ENCODE data around the gene ACVR1C.

Gene ACVR1C

DNA sequence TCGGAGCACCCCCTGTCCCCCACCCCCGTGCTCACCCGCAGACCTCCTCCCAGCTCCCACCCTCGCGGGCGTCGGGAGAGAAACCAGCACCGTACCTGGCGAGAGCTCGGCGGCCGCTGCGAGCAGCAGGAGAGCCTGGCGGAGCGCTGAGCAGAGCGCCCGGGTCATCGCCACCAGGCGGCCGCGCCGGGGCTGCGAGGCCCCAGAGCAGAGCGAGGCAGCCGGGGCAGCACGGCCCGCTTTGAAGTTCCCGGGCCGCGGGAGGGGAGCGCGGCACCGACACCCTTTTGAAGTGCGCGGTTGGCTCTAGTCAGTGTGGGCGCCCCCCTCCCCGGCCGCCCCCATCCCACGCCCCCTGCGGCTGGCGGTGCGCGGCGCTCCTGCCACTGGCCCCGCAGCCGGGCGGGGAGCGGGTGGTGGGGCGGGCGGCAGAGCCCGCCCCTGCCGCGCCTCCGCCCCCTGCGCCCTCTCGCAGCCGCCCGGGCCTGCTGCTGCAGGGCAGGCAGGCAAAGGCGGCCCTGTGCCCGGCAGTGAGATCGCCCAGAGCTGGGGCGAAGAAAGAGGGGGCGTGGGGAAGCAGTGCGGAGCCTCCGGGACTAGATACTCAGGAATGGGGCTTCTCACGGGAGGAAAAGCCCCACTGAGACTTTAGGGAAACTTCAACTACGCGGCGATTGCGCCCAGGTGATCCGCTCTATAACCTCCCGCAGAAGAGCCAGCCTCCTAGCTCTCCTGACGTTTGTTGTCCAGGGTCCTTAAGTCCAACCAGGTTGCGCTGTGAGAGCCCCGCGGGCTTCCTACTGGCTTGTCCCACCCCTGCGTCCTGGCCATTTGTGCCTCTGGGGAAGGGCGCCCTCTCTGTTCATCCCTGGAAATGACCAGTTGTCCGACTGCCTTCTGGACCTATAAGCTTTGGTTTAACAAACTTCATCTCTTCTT lies at the start of gene ACVR1C:
Gene ACVR1C (minus strand): TSS at position 388 of the 939 bp plus-strand sequence. CDS start 220 bp downstream, at position 168.
- DNase-seq = peak; percentile 64

DNA sequence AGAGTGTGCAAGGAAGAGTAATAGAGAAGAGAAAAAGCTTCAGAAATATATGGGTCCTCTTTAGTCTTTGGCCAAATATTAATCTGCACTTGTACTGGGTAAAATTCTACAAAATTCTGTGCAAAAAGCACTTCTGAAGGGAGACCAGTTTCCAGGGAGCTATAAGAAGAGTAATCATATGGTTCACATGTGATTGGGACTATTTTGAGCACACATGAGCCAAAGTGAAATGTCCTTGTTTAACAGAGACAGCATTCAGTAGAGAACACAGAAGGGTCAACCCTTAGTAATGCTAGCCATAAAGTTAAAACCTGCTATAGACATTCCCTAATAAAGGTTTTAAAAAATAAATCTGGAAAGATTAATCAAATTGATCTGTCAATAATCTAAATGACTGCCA lies 49.3 kb upstream of the ACVR1C start:
- DNase-seq = no peak

DNA sequence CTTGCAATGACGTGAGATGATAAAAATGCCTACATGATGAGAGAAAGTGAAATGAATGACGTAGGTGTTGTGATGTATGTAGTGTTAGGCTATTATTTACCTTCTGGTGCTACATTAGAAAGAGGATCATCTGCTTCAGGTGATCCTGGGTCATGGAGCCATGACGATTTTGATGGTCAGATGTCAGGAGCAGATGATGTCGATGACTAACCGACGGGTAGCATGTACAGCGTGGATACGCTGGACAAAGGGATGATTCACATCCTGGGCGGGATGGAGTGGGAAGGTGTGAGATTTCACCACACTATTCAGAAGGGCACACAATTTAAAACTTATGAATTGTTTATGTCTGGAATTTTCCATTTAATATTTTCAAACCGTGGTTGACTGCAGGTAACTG lies 43.5 kb upstream of the ACVR1C start:
- DNase-seq = no peak

DNA sequence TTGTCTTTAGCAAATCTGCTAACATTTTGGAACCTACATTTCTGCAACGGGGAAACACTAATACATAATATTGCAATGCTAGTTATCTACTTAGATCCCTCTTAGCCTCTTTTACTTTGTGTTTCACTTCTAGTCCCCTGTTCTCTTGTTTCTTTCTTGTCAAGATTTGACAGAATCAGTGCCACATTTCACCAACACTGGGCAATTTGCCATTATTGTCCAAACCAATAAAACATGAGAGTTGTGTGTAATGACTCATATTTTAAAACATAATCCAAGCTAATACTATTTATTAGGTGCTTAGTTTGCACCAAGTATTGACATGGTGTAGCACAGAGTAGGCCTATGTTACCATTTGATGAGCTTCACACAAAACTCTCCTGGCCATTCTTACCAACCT lies 33.7 kb upstream of the ACVR1C start:
- no peak for DNase-seq

DNA sequence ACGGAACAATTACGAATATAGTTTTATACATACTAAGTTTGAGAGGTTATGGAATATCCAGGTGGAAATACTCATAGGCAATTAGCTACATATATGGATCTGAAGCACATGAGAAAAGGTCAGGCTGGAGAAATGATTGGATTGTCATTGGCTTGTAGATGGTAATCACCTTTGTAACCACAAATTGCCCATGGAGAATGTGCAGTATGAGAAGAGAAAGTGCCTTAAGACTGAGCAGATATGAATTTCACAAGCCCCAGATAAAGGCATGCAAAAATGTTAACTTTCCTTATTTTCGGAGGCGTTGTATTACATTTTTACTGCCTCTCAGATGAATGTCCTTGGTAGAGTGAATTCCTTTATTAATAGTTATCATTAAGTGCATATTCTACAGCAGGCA lies 33.1 kb upstream of the ACVR1C start:
- DNase-seq = no peak

DNA sequence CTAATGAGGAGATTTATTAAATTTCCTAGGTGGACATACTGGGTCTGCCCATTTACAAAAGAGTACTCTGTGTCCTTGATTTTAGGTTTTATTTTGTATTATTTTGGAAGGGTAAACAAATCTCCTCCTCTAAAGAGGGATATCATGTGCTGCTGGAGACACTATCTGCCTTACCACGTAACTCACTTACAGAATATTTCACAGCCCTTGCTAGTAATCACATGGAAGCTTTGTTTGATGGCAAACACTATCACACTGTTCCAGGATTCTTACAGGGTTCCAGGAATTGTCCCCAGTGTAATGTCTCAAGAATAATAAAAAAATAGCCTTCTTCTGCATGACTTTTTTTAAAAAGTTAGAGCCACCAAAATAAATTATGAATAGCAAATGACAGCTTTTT lies 29.2 kb upstream of the ACVR1C start:
- DNase-seq = no peak

DNA sequence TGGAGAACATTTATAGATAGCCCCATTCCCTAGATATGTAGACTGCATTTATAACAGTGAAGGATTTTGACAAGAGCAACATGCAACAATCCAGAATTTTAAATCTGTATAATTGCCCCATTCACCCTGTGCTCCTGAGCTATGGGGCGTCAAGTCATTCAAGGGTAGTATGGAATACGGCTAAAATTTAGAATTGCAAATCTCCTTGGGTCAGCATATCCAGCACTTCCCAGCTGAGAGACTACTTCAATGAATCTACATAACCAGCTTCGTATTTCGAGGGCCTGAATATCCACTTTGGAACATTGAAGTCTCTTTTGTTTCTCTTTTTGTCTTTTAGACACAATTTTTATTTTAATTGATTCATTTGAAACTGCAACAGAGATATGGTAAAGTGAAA lies 28.4 kb upstream of the ACVR1C start:
- no peak for DNase-seq

DNA sequence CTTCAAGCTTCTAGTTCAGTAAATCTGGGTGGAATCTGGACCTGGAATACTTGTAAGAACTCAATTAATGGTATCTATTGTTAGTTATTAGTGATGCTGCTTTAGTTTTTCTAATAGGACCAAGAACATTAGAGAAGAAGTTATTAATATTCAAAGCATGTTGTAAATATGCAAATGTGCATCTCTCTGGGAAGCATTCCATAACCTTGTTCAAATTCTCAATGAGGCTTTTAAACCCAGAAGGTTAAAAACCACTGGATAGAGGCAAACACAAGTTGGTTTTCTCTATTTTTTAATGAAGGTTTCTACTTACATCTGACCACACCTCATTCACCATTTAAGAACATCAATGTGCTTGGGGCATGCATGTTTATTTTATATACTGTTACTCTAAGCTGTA lies 16.1 kb upstream of the ACVR1C start:
- DNase-seq = no peak

DNA sequence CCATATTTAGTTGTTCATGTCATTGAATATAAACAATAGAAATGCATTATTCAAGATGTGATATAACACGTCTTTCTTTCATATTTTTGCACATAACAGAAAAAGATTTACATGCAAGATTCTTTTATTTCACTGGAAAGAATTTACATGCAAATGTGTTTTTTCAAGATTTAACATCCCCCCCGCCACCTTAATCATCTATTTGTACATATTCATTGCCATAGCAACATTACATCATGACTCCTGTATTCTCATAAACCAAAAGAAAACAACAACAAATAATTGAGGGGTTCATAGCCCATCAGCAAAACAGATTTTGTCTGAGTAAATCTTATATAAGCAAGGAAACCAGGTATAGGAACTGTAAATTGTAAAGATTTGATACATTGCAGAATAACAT lies 3.2 kb upstream of the ACVR1C start:
- no peak for DNase-seq

DNA sequence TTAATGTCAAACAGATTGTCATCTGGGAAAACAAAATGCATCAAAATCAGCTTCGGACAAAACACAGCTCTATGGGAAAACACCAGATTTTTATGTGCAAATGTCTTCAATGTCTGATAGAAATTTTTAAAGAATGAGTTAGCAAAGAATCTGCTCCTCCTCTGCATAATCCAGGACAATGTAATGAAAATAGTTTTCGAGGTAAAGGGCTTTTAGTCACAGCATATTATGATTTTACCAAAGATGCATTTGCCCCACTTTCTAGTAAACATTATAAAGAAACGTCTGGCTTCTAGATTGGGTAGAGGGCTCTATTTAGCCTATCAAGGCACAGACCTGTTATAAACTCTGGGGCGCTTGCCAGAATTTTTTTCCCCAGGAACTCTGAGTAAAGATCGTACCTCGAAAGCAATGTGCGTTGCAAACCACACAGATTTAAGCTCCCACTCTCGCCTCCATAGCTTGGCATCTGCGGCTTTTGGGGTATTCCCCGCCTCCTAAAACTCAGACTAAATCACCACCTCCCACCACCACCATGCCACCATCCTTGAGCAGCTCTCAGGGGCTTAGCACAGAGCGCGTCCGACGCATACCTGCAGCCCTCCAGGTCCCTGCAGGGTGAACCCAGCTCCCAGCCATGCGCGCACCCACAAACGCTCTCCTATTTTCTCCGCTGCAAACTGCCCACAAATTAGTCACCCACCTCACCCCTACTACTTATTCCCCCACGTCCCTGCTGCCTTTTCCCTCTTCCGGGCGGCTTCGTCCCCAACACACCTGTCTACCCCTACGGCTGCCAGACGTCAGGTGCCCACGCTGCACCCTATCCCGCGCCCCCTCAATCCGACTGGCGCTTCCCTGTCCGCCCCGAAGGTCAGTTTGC lies 829 bp downstream of the ACVR1C start:
- peak; percentile 50 for DNase-seq

DNA sequence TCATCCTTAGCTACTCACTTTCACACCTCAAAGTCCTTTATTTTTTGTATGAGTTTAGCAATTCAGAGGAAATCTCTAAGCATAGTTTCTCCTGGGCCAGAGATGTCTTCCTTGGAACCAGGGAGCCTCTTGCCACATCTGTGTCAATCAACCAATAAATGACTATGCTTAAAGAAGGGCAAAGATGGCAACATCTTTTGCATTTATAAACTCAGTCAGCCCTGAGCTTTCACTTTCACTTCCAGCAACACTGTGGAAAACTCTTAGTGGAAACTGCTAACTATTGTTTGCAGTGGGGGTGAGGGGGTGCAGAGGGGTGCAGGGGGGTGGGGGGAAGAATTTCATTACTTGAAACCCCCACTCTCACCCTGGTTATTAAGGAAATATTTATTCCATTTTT lies 3.4 kb downstream of the ACVR1C start:
- DNase-seq = no peak

DNA sequence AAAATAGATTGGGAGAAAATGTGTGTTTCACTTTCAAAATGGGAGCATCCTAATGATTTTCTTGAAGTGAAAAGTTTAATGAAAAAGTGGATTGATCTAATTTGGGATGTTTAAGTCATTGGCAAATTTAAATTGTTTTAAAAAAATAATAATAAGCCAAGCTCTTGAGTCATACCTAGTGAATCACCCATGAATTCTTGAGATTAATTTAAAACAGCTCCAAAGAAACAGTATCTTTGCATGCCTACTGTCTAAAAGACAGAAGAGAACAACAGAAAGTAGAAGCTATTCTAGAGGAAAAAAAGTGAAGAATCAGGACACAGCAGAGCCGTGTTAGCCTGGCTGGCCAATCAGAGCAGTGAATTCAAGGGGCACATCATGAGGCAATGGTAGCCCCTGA lies 7.7 kb downstream of the ACVR1C start:
- no peak for DNase-seq

DNA sequence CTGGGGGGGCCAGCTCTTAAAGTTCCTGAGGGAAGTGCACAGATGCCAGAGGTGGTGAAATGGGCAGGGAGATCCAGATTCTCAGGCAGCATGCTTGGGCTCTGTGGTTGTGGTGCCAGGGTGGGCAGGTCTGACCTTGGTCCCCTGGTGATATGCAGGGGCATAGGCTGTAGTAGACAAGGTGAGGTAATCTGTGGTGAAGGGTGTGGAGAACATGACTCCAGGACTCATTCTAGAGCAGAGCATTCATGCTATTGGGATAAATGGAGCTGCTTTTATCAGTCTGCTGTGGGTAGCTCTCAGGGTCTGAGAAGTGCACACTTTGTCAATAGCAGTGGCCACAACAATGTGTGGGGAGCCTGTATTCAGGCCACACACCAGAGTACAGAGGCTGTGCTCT lies 16.9 kb downstream of the ACVR1C start:
- no peak for DNase-seq

DNA sequence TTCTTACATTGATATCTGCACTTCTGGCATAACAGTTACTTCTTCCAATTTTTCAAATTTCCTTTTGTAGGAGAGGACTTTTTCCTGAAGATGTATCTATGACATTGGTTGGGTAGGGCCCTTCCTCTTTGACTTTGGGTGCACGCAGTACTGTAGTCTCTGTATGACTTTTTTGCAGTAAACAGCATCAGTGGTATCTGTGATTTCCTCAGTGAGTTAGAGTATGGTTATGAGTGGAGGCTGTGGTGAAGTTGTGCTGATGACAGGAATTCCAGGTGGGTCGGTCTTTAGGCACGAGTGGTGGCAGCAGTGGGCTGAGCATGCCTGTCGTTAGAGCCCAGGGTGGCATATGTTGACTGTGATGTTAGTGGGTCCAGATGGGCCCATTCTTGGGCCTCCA lies 17.6 kb downstream of the ACVR1C start:
- DNase-seq = no peak

DNA sequence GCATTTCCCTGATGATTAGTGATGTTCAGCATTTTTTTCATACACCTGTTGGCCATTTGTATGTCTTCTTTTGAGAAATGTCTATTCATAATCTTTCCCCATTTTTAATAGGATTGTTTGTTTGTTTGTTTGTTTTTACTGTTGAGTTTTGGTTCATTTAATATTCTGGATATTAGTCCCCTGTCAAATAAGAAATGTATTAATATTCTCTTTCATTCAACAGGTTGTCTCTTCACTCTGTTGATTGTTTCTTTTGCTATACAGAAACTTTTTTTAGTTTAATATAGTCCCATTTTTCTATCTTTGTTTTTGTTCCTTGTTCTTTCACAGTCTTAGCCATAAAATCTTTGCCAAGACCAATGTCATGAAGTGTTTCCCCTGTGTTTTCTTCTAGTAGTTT lies 22.1 kb downstream of the ACVR1C start:
- no peak for DNase-seq

DNA sequence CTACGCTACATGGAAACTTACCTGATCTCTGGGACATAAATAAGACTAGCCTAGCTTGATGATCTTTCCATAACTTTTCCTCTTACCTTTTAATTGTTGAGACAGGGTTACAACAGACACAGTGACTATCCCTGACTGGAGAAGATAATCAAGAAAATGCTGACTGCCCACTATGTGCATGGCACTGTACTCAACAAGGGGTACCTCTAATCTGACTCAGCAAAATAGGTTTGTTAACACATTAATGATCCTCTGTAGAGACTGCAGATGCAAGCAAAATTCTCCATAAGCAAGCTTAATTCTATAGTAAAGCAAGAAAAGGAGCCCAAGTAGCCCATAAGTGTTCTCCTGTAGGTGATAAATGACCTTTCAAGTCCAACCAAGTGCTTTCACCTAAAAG lies 25.5 kb downstream of the ACVR1C start:
- no peak for DNase-seq

DNA sequence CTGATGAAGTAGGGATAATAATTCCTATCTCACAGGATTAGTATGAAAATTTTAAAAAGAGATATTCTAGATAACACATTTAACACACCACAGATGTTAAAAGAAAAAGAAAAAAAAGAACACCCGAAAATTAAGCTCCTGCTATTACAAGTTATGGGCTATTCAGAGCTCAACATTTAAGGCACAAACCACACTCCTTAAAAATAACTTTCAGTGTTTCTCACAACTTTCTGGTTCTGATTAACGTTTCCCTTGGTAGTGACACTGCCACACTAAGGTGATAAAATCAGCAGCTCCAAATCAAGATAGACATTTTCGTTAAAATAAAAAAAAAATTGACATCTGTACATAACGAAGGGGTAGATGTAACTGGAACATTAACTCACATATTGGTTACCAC lies 26.9 kb downstream of the ACVR1C start:
- no peak for DNase-seq

DNA sequence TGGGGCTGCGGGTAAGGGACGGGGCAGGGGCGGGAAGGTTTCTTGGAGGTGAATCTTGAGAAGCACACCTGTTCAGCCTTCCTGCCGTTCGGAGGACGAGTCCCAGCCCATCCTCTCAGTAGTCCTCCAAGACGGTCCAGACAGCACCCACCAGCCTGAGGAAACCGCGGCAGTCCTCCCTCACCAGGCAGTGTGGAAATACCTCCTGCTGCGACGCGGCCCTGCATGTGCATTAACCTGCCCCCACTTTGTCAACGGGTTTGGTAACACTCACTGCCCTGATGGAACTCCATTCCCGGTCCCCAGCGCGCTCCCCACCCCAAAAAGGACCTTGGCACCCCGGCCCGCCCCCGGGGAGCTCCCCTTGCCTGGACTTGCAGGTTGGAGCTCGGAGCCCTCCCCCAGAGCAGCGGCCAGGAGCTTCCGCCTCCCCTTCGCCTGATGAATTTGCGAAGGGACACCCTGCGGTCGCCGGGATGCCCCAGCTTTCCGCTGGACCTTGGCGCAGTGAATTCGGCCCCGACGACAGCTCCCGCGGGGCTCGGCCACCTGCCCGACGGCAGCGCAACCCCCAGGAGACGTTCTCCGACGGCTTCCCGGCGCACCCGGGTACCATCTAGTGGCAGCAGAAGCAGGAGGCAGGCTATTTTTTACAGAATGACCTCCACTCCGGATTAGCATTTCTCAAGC lies 31.5 kb downstream of the ACVR1C start:
- DNase-seq = peak; percentile 51

DNA sequence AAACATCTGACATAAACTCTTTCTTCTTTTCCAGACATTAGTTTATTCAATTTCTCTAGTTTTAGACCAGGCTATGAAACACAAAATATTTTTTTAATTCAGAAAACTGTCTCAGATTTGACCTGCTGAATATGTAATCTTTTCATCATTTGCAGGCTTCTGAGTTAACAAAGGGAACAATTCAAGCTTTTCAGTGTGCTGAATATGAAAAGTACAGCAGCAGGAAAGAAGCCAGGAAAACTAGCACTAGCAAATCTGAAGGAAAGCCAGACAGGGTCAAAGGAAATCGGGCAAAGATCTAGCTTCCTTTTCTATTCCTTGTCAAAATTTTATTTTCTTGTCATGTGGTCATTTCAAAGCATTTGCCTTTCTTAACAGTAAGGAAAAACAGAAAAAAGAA lies 35.3 kb downstream of the ACVR1C start:
- no peak for DNase-seq

DNA sequence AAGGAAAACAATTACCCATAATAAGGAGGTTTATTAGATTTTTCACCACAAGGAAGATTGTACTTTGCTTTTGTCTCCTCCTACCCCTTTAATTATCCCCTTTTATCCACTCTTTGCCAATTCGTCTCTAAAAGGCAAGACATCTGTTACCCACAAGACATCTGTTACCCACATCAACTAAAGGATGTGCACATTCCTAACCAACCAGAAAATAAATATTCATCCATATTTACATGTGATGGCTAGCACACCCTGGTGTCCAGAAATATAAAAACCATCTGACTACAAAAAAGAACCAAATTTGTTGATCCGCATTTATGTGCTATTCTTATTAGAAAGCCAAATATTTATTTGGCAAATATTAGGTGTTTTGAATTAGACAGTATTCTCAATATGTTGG lies 35.7 kb downstream of the ACVR1C start:
- no peak for DNase-seq

DNA sequence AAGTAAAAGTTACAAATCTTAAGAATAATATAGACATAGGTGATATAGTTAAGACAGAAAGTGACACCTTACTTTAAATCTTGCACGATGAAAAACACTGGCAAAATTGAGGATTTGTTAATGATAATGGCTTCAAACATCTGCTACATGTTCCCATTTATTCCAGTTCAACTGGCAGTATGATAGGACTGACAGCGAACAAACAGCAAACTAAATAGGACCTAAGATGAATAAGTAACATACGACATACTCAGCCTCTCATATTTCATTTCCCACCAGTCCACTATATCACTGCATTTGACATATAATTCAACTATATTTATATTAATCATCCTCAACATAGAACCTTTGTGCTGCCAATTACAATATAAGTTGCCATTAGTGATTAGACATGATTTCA lies 36.3 kb downstream of the ACVR1C start:
- DNase-seq = no peak

DNA sequence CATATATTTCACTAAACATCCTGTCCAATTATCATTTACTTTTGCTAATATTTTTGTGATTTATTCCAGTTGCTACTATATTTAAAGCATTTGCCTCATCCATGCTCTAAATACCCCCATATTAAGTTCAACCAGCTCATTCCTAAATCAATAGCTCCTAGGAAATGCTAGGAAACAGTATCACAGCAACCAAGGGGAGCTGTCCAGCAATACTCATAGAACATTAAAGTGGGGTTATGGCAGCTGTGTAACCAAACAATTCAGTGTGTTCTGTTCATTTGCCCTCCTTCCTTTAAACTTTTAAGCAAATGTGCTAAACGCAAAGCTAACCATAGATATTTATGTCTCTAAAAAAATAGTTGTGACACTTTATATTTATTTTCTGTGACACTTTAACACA lies 41.1 kb downstream of the ACVR1C start:
- no peak for DNase-seq

DNA sequence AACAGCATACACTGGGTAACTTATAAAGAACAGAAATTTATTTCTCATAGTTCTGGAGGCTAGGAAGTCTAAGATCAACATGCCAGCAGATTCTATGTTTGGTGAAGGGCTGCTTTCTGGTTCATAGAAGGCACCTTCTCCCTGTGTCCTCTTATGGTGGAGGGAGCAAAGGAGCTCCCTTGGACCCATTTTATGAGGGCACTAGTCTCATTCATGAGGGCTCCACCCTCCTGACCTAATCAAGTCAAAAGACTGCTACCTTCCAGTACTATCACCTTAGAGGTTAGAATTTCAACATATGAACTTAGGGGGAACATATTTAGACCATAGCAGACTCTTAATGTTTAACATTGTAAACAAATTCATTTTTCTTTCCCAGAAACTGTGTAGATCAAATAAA lies 54.5 kb downstream of the ACVR1C start:
- DNase-seq = no peak
